HL-60/S4 treated with phorbol 12-myristate 13-acetate at 8.2 ng/mL for 4 days and 3 days (cell line): ENCODE results near the gene ALOX15B.
"Not testable (repeated sequence)": the region's sequence is repeated elsewhere in the genome, so short reads cannot be mapped to it uniquely, and the experiment has no call there.

Source experiments
- in situ Hi-C: fragments of 300-500 bp; cut with MboI; formaldehyde crosslinking; loops from 2 replicates; pipeline ENCODE4 v1.15.0; 2022; ENCODE audit warnings: low sequenced_read_pairs

ALOX15B gene

GRCh38 chr17:8076502-8077266 lies 37.8 kb downstream of the ALOX15B start:
- in situ Hi-C loops, result no loop called here

GRCh38 chr17:8077939-8078338 lies 39.1 kb downstream of the ALOX15B start:
- in situ Hi-C loops, result not testable (repeated sequence)

GRCh38 chr17:8079291-8080207 lies 40.7 kb downstream of the ALOX15B start:
- in situ Hi-C loops, result no loop called here

GRCh38 chr17:8080208-8080798 lies 41.4 kb downstream of the ALOX15B start:
- in situ Hi-C loops, result no loop called here

GRCh38 chr17:8080799-8081219 lies 42.0 kb downstream of the ALOX15B start:
- in situ Hi-C loops, result no loop called here

GRCh38 chr17:8081876-8082275 lies 43.0 kb downstream of the ALOX15B start:
- in situ Hi-C loops, result no loop called here

- in situ Hi-C loops, result no loop called here
These were observed 43.4 kb downstream of the ALOX15B start for GRCh38 chr17:8082292-8082691.

- in situ Hi-C loops, result no loop called here
These were observed 45.4 kb downstream of the ALOX15B start for GRCh38 chr17:8084250-8084649.

- in situ Hi-C loops, result no loop called here
These were observed 48.5 kb downstream of the ALOX15B start, which contains the start of gene ALOX12B for GRCh38 chr17:8087075-8087951. Gene ALOX12B (minus strand): TSS chr17:8087716. CDS start chr17:8087442, 274 bp downstream.

GRCh38 chr17:8087952-8088230 lies 49.0 kb downstream of the ALOX15B start:
- in situ Hi-C loops, result no loop called here

- in situ Hi-C loops, result no loop called here
These were observed 50.9 kb downstream of the ALOX15B start for GRCh38 chr17:8089728-8090127.

GRCh38 chr17:8091033-8091687 lies 52.3 kb downstream of the ALOX15B start:
- in situ Hi-C loops, result no loop called here

- in situ Hi-C loops, result no loop called here
These were observed 56.5 kb downstream of the ALOX15B start for GRCh38 chr17:8095361-8095760.

- in situ Hi-C loops, result no loop called here
These were observed 57.7 kb downstream of the ALOX15B start for GRCh38 chr17:8096541-8096940.
